Fibroblast of lung (primary cell): ENCODE measurements around the gene APBB2. TPM values are rescaled to one million over a fixed set of nuclear protein-coding genes. Genes with fewer than 3 reads are reported as not detected.

Source experiments
- DNase-seq, 2 donors: peaks; one replicate each; pipeline versions ENCODE4 v3.0.0 to v3.0.0-alpha.2; 2010; ENCODE audit warnings: low read depth in 2 of 2
- H2AFZ ChIP-seq: 2 replicates; pipeline ENCODE4 v1.5.1; 2012; ENCODE audit warnings: low read length, control low read depth, inconsistent platforms
- H3K27ac ChIP-seq: 2 replicates; pipeline ENCODE4 v1.5.1; 2011; ENCODE audit warnings: low read length, control low read depth; ENCODE audit not compliant: insufficient read depth
- H3K27me3 ChIP-seq: 2 replicates; pipeline ENCODE4 v1.5.1; 2011; ENCODE audit warnings: mild to moderate bottlenecking, low read length; ENCODE audit not compliant: control insufficient read depth, insufficient read depth
- H3K36me3 ChIP-seq: 2 replicates; pipeline ENCODE4 v1.5.1; 2011; ENCODE audit warnings: low read length; ENCODE audit not compliant: control insufficient read depth, insufficient read depth
- H3K4me1 ChIP-seq: 2 replicates; pipeline ENCODE4 v1.5.1; 2011; ENCODE audit warnings: low read length; ENCODE audit not compliant: control insufficient read depth, insufficient read depth; ENCODE audit errors: extremely low read depth
- H3K4me2 ChIP-seq: 2 replicates; pipeline ENCODE4 v1.5.1; 2011; ENCODE audit warnings: low read length, control low read depth; ENCODE audit not compliant: insufficient read depth; ENCODE audit errors: extremely low read depth
- H3K4me3 ChIP-seq, 4 experiments: fragments of 200-600 bp in 1 of 4; sonication (generic) in 1 of 4; replicated peaks in 1 of 4; 2 replicates each; pipeline ENCODE4 v1.5.1; 2011 to 2016; ENCODE audit warnings: low read length in 4 of 4, low read depth in 3 of 4, mild to moderate bottlenecking in 3 of 4, control low read depth in 2 of 4, inconsistent platforms in 1 of 4, mixed read lengths in 1 of 4; ENCODE audit not compliant: insufficient read depth in 1 of 4; ENCODE audit errors: control extremely low read depth in 1 of 4
- H3K79me2 ChIP-seq: 2 replicates; pipeline ENCODE4 v1.5.1; 2012; ENCODE audit warnings: mild to moderate bottlenecking, low read length, inconsistent platforms; ENCODE audit not compliant: control insufficient read depth, insufficient read depth
- H3K9ac ChIP-seq: 2 replicates; pipeline ENCODE4 v1.5.1; 2011; ENCODE audit warnings: mild to moderate bottlenecking, low read length, control low read depth; ENCODE audit not compliant: insufficient read depth
- H3K9me3 ChIP-seq: 2 replicates; pipeline ENCODE4 v1.5.1; 2012; ENCODE audit warnings: low read depth, low read length; ENCODE audit not compliant: control insufficient read depth, insufficient read depth
- H4K20me1 ChIP-seq: 2 replicates; pipeline ENCODE4 v1.5.1; 2011; ENCODE audit warnings: low read length; ENCODE audit not compliant: control insufficient read depth, insufficient read depth; ENCODE audit errors: extremely low read depth
- EZH2 ChIP-seq: IDR thresholded peaks from 2 replicates; pipeline ENCODE4 v1.5.1; 2012; ENCODE audit warnings: low read length, control low read depth, mild to moderate bottlenecking; ENCODE audit errors: missing control alignments
- polyA plus RNA-seq, 2 donors: library from polyadenylated mRNA; depleted of rRNA in 1 of 2; stranded (reverse) in 1 of 2; unstranded in 1 of 2; fragments of >200 nt; gene quantifications; 2 replicates each; pipeline ENCODE4 v1.2.1, GENCODE V29; 2011 to 2012; ENCODE audit warnings: missing spikeins in 1 of 2
- total RNA-seq: library from RNA; depleted of rRNA; stranded (reverse); fragments of >200 nt; gene quantifications from 2 replicates; pipeline ENCODE4 v1.2.1, GENCODE V29; 2014
- TF ChIP-seq, protein P1 (sequence below), 2 donors: IDR thresholded peaks in 1 of 2; conservative IDR thresholded peaks in 1 of 2; 1 replicate in 1 of 2; 2 replicates in 1 of 2; pipeline ENCODE4 v1.5.1; 2011 to 2012; ENCODE audit warnings: low read length in 2 of 2, control low read depth in 1 of 2, inconsistent platforms in 1 of 2, low read depth in 1 of 2, mild to moderate bottlenecking in 1 of 2

APBB2 gene
- total and polyA plus RNA-seq, 2 donors (not counting 1 experiment from before 2014, with no cell fraction given), result 25.1 to 29.8 TPM

DNA sequence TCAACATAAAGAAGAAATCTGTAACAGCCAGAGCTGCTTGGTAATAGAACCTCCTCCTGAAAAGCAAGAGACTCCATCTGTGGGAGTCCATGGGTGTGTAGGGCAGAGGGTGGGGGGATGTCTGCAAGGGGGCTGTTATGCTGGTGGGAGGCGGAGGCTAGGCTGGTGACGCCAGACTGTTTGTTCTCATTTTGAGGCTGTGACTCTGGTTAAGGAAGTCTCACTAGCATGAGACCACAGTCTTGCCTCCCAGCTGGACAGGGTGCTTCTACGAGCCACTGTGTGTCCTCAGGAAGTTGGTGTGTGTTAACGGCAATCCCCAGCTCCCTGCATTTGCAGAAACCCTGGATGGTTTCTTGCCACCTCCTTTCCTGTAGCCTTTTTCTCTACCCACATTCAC lies 384.8 kb downstream of the APBB2 start:
- no peak for TF ChIP-seq EZH2
- TF ChIP-seq, protein P1, sequence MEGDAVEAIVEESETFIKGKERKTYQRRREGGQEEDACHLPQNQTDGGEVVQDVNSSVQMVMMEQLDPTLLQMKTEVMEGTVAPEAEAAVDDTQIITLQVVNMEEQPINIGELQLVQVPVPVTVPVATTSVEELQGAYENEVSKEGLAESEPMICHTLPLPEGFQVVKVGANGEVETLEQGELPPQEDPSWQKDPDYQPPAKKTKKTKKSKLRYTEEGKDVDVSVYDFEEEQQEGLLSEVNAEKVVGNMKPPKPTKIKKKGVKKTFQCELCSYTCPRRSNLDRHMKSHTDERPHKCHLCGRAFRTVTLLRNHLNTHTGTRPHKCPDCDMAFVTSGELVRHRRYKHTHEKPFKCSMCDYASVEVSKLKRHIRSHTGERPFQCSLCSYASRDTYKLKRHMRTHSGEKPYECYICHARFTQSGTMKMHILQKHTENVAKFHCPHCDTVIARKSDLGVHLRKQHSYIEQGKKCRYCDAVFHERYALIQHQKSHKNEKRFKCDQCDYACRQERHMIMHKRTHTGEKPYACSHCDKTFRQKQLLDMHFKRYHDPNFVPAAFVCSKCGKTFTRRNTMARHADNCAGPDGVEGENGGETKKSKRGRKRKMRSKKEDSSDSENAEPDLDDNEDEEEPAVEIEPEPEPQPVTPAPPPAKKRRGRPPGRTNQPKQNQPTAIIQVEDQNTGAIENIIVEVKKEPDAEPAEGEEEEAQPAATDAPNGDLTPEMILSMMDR (conservative IDR thresholded peaks at IDR 0.05 in 1 of 2, IDR thresholded peaks at IDR 0.05 in 1 of 2; ENCODE audit: low read depth in 1 of 2, low read length in 2 of 2), result no peak
- H3K36me3 ChIP-seq, result no peaks in the 10 kb centered on the region
- H3K27ac ChIP-seq, result no peak overlapping the region
- no peaks in the 10 kb centered on the region for H3K9me3 ChIP-seq
- no peak overlapping the region for H3K4me3 ChIP-seq
- H3K4me2 ChIP-seq, result no peak overlapping the region
- H3K9ac ChIP-seq, result no peak overlapping the region
- no peaks in the 10 kb centered on the region for H3K4me1 ChIP-seq
- H3K27me3 ChIP-seq, result no peaks in the 10 kb centered on the region
- DNase-seq, result no peak
- no peaks in the 10 kb centered on the region for H3K79me2 ChIP-seq
- no peak overlapping the region for H2AFZ ChIP-seq
- no peaks in the 10 kb centered on the region for H4K20me1 ChIP-seq

- H3K27ac ChIP-seq, result no peak overlapping the region
- H3K4me1 ChIP-seq, result no peaks in the 10 kb centered on the region
- no peak overlapping the region for H3K4me3 ChIP-seq
- no peaks in the 10 kb centered on the region for H3K79me2 ChIP-seq
- H3K4me2 ChIP-seq, result no peak overlapping the region
- no peaks in the 10 kb centered on the region for H4K20me1 ChIP-seq
- H3K36me3 ChIP-seq, result no peaks in the 10 kb centered on the region
- no peaks in the 10 kb centered on the region for H3K27me3 ChIP-seq
- TF ChIP-seq EZH2, result no peak
- TF ChIP-seq, protein P1 (conservative IDR thresholded peaks at IDR 0.05 in 1 of 2, IDR thresholded peaks at IDR 0.05 in 1 of 2; ENCODE audit: low read depth in 1 of 2, low read length in 2 of 2), result no peak
- DNase-seq, result no peak
- no peak overlapping the region for H3K9ac ChIP-seq
- no peaks in the 10 kb centered on the region for H3K9me3 ChIP-seq
- no peak overlapping the region for H2AFZ ChIP-seq
These were observed 385.7 kb downstream of the APBB2 start for GRCh38 chr4:40828661-40829060.

DNA sequence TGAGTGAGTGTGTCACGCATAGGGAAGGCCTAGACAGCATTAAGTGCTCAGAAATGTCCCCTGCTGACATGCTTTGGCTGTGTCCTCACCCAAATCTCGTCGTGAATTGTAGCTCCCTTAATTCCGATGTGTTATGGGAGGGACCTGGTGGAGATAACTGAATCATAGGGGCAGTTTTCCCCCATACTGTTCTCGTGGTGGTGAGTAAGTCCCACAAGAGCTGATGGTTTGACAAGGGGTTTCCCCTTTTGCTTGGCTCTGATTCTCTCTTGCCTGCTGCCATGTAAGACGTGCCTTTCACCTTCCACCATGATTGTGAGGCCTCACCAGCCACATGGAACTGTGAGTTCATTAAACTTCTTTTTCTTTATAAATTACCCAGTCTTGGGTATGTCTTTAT lies 386.6 kb downstream of the APBB2 start:
- H4K20me1 ChIP-seq, result no peaks in the 10 kb centered on the region
- H3K79me2 ChIP-seq, result no peaks in the 10 kb centered on the region
- no peak overlapping the region for H2AFZ ChIP-seq
- no peak overlapping the region for H3K4me3 ChIP-seq
- H3K9ac ChIP-seq, result no peak overlapping the region
- H3K27me3 ChIP-seq, result no peaks in the 10 kb centered on the region
- H3K4me2 ChIP-seq, result no peak overlapping the region
- no peaks in the 10 kb centered on the region for H3K4me1 ChIP-seq
- H3K27ac ChIP-seq, result no peak overlapping the region
- no peak for DNase-seq
- H3K9me3 ChIP-seq, result no peaks in the 10 kb centered on the region
- peaks cover 2% of the 10 kb centered on the region for H3K36me3 ChIP-seq
- TF ChIP-seq, protein P1 (conservative IDR thresholded peaks at IDR 0.05 in 1 of 2, IDR thresholded peaks at IDR 0.05 in 1 of 2; ENCODE audit: low read depth in 1 of 2, low read length in 2 of 2), result no peak
- TF ChIP-seq EZH2, result no peak
